ENCODE measurements around the gene PSME1. TPM values are rescaled to one million over a fixed set of nuclear protein-coding genes. Genes with fewer than 3 reads are reported as not detected.
A peak's percentile ranks its signal among the peaks of the same experiment; 100 is the strongest.

The PSME1 gene
- total and polyA plus RNA-seq, 10 of the 15 experiments (the other 5 are each of a cell fraction or from before 2014, with no cell fraction given), result 250 to 1,378 (median 412) TPM

- WGBS (ENCODE audit: insufficient coverage, insufficient replicate concordance, low lambda C conversion rate, missing lambda C conversion rate), result 96% methylated on average over 7 of the region's 7 CpGs
- Histone ChIP-seq H2AFZ (ENCODE audit: control insufficient read depth, low read depth, low read length) (no peak overlapping the region), H3K9me3 (replicated peaks; ENCODE audit: control insufficient read depth, insufficient read depth, low read length) (no peaks in the 10 kb centered on the region), H3K36me3 (ENCODE audit: control insufficient read depth in 2 of 2, insufficient read depth in 2 of 2, low read length in 1 of 2) (peaks cover 17 to 44% of the 10 kb centered on the region in 2 experiments), H3K27me3 (replicated peaks in 1 of 2; ENCODE audit: control insufficient read depth in 2 of 2, insufficient read depth in 2 of 2, low read length in 1 of 2) (no peaks in the 10 kb centered on the region), H4K20me1 (ENCODE audit: control insufficient read depth, insufficient read depth) (no peaks in the 10 kb centered on the region), H3K9ac (ENCODE audit: control insufficient read depth, insufficient read depth, low read length) (no peak overlapping the region), H3K4me1 (ENCODE audit: control insufficient read depth, insufficient read depth, low read length) (0 out of 2 replicates have a peak, but pooled peaks cover 4% of the 10 kb centered on the region), H3K4me3 (no peak overlapping the region), H3K79me2 (ENCODE audit: control insufficient read depth, insufficient read depth, low read length) (peaks cover 20% of the 10 kb centered on the region), H3K4me2 (ENCODE audit: control insufficient read depth, insufficient read depth) (no peak overlapping the region), H3K27ac (ENCODE audit: control insufficient read depth, insufficient read depth) (no peak overlapping the region)
- no TSS peak for BruUV-seq (replicated peaks)
- ChIA-PET SMC1A (ENCODE audit: uncharacterized antibody, unreplicated experiment) (interaction anchor here (1.5 kb wide), 1 partner anchor 11 kb away, joined by 3 read pairs; no protein-coding TSS in a partner anchor), CTCF (no interaction called here), POLR2A (no interaction called here), RAD21 (ENCODE audit: unreplicated experiment) (no interaction called here)
- intact Hi-C loops (cut with micrococcal nuclease; ENCODE audit: unreplicated experiment), result no loop called here
- in situ Hi-C loops (cut with MboI), result no loop called here
- TF ChIP-seq CUX1 (IDR thresholded peaks at IDR 0.05; ENCODE audit: insufficient replicate concordance, low read depth, low read length) (no peak), POLR2A (IDR thresholded peaks at IDR 0.05; ENCODE audit: low read depth, low read length) (peak; percentile 33), CBFB (IDR thresholded peaks at IDR 0.05; ENCODE audit: low read depth) (no peak)
- DNase-seq (ENCODE audit: low read depth, low spot score) (no peak), FAIRE-seq (no peak), ATAC-seq (no peak)
Measured at GRCh38 chr14:24185026-24185425, 49.0 kb downstream of the PSME1 start.
